Lower leg skin (tissue), 4 donors: ENCODE measurements around the gene ACYP1. TPM values are rescaled to one million over a fixed set of nuclear protein-coding genes. Genes with fewer than 3 reads are reported as not detected.

Experiments used
- DNase-seq, 2 donors: peaks; one replicate each; pipeline ENCODE4 v3.0.0-alpha.2; 2019; ENCODE audit warnings: low spot score in 2 of 2
- H3K4me3 ChIP-seq: fragments of 200-600 bp; sonication (generic); 2 replicates; pipeline ENCODE4 v1.5.1; 2017; ENCODE audit warnings: mild to moderate bottlenecking, low read depth; ENCODE audit not compliant: poor library complexity, severe bottlenecking
- POLR2A ChIP-seq, 2 donors: fragments of 450-650 bp; IDR thresholded peaks; one replicate each; pipeline ENCODE4 v1.6.1; 2016 to 2017; ENCODE audit warnings: antibody characterized with exemption in 2 of 2, mild to moderate bottlenecking in 1 of 2, moderate library complexity in 1 of 2
- WGBS, 2 donors: methylation state at CpG; one replicate each; pipeline ENCODE4 v1.1.5; 2018; 5-methylcytosine and 5-hydroxymethylcytosine counted together
- intact Hi-C: fragments of 100-400 bp; cut with DNase I; formaldehyde crosslinking; loops from one replicate; pipeline ENCODE4 v1.15.0; 2023; ENCODE audit warnings: low total_unique reads
- total RNA-seq, 4 donors: library from RNA; depleted of rRNA; stranded (reverse); fragments of >200 nt; gene quantifications; one replicate each; pipeline ENCODE4 v1.1.0, GENCODE V29; 2016
- TF ChIP-seq, protein P1 (sequence below), 3 donors: fragments of 450-650 bp; IDR thresholded peaks; one replicate each; pipeline ENCODE4 v1.5.1; 2016; ENCODE audit warnings: antibody characterized with exemption in 3 of 3, mild to moderate bottlenecking in 3 of 3, moderate library complexity in 2 of 3

The ACYP1 gene
- total RNA-seq, 4 donors from 2014 or later: 12.7 to 23.8 (median 20.3) TPM

DNA sequence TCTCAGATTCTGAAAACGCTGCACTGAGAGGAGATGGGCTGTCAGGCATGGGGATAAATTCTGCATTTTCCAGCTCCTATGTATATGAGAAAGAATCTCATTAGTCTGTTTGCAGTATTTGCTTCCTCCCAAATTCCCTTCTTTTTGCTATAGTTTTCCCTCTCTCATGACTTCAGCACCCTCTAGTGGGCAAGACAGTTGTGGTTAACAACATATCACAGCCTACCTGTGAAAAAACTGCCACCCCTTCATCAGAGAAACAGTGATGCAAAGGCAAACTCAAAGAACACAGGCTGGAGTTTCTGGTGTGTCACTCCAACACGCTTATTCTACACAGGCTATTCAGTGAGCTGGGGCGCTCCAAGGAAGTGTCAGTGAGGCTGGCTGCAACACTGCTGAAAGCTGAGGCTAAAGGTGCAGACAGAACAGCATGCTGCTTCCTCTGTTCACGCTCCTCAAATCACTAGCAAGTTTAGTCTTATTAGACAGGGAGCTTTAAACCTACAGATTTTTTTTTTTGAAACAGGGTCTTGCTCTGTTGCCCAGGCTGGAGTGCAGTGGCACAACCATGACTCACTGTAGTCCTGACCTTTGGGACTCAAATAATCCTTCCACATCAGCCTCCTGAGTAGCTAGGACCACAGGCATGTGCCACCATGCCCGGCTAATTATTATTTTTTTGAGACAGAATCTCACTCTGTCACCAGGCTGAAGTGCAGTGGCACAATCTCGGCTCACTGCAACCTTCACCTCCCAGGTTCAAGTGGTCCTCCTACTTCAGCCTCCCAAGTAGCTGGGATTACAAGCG lies 24.9 kb upstream of the ACYP1 start:
- TF ChIP-seq, protein P1, sequence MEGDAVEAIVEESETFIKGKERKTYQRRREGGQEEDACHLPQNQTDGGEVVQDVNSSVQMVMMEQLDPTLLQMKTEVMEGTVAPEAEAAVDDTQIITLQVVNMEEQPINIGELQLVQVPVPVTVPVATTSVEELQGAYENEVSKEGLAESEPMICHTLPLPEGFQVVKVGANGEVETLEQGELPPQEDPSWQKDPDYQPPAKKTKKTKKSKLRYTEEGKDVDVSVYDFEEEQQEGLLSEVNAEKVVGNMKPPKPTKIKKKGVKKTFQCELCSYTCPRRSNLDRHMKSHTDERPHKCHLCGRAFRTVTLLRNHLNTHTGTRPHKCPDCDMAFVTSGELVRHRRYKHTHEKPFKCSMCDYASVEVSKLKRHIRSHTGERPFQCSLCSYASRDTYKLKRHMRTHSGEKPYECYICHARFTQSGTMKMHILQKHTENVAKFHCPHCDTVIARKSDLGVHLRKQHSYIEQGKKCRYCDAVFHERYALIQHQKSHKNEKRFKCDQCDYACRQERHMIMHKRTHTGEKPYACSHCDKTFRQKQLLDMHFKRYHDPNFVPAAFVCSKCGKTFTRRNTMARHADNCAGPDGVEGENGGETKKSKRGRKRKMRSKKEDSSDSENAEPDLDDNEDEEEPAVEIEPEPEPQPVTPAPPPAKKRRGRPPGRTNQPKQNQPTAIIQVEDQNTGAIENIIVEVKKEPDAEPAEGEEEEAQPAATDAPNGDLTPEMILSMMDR (IDR thresholded peaks at IDR 0.05): peak in 1 of 3 donors; percentile 37
- no peak for TF ChIP-seq POLR2A (IDR thresholded peaks at IDR 0.05)
- no peak overlapping the region for H3K4me3 ChIP-seq
- intact Hi-C loops: loop anchor here (10.0 kb wide), 1 partner anchor 174 kb away; no protein-coding TSS in a partner anchor
- 67 to 80% methylated on average over 7 of the region's 7 CpGs for WGBS, 2 donors
- DNase-seq: peak in 1 of 2 donors; percentile 49

DNA sequence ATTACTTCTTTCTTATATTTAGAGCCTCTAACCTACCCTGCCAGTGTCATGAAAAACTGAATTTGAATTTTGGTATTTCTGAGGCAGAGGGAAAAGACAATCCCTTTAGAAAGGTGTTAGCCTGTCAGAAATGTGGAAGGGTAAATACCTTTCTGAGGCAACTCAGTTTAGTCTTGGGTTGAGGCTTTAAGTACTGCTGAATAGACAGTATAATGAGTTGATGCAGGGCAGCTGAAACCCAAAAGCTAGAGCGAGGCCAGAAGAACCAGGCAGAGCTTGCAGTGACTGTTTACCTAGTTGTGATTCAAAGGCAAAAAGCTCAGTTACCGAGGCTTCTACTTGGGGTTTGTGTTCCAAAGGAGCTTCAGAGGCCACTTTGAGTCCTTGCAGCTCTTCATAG lies 24.3 kb upstream of the ACYP1 start:
- DNase-seq: no peak
- WGBS, 2 donors: 80 to 93% methylated on average over 2 of the region's 2 CpGs
- H3K4me3 ChIP-seq: no peak overlapping the region
- intact Hi-C loops: loop anchor here (10.0 kb wide), 1 partner anchor 173 kb away; no protein-coding TSS in a partner anchor
- TF ChIP-seq, protein P1 (IDR thresholded peaks at IDR 0.05): no peak
- no peak for TF ChIP-seq POLR2A (IDR thresholded peaks at IDR 0.05)

DNA sequence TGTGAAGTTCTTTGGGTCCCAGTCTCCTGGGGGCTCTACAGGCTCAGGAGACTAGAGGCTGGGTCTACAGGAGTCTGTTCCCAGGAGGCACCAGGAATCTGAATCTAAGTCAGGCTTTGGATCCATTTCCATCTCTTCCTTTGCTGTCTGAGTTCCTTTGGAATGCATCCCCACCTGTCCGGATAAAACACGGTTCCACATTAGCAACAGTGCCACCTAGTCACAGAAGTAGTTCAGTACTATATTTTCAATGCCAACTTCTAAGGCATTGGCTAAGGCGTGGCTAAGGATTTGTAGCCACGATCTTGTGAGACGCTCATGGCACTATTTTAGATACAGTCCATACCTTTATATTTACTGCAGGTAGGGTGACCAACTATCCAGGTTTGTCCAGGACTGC lies 20.7 kb upstream of the ACYP1 start:
- DNase-seq: no peak
- 39 to 46% methylated on average over 5 of the region's 5 CpGs for WGBS, 2 donors
- TF ChIP-seq, protein P1 (IDR thresholded peaks at IDR 0.05): no peak
- TF ChIP-seq POLR2A (IDR thresholded peaks at IDR 0.05): no peak
- intact Hi-C loops: loop anchor here (5.0 to 10.0 kb wide), 2 partner anchors 132 to 170 kb away; no protein-coding TSS in a partner anchor
- no peak overlapping the region for H3K4me3 ChIP-seq

DNA sequence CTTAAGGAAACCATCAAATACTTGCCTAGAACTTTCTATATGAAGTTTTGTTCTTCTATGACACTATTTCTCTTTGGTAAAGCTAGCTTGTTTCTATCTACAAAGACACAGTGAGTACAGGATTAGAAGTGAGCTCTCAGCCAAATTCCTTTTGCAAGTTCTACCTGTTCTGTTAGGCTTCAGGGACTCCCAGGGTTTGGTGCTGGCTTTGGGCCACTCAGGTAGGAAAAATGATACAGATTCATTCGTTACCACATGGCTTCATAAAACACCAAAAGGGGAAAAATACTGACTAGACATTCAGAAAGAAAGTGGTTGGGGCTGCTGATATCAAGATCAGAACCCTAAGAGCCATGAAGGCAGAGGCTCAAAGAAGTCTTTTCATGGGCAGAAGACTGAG lies 19.4 kb upstream of the ACYP1 start:
- TF ChIP-seq, protein P1 (IDR thresholded peaks at IDR 0.05): no peak
- TF ChIP-seq POLR2A (IDR thresholded peaks at IDR 0.05): no peak
- intact Hi-C loops: loop anchor here (5.0 to 10.0 kb wide), 2 partner anchors 131 to 168 kb away; no protein-coding TSS in a partner anchor
- 52 to 68% methylated on average over 1 of the region's 1 CpG for WGBS, 2 donors
- DNase-seq: no peak
- H3K4me3 ChIP-seq: no peak overlapping the region

DNA sequence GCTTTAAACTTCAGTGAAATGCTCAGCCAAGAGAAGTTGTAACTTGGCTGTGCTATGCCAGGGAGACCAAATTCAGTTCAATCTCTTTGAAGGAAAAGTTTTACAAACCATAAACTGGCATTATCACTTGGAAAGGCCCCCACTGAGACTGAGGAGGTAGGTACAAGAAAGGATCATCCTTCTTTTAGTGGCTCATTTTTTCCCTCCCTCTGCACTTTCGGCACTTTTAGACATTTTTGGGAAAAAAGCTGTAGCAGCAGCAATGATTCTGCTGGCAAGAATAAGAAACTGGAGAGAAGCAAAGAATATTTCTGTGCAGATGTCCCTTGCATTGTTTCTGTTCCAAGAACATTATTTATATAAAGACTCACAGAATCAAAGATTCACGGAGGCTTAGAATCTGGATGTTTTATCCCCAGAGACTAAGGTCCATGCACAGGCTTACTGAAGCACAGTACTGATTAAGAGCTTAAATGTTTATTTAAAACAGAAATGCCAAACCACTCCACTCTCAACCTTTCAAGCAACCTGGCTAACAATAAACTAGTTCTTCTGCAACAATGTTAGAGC lies 17.9 kb upstream of the ACYP1 start:
- WGBS, 2 donors: 51 to 54% methylated on average over 2 of the region's 2 CpGs
- H3K4me3 ChIP-seq: no peak overlapping the region
- DNase-seq: no peak

More for the DNA sequence above, 17.9 kb upstream of the ACYP1 start:
- intact Hi-C loops: loop anchor here (5.0 to 10.0 kb wide), 2 partner anchors 129 to 167 kb away; no protein-coding TSS in a partner anchor
- TF ChIP-seq, protein P1 (IDR thresholded peaks at IDR 0.05): no peak
